GM12878 (cell line): ENCODE measurements around the gene CYB5B. TPM values are rescaled to one million over a fixed set of nuclear protein-coding genes. Genes with fewer than 3 reads are reported as not detected.

ENCODE experiments used
- ATAC-seq: fragments of 200-7000 bp; cut with Tn5 transposase; 3 replicates; pipeline ENCODE4 v1.9.1; 2020; ENCODE audit warnings: mild to moderate bottlenecking, moderate library complexity
- BruUV-seq: library from RNA; stranded (reverse); fragments of 400-500 nt; replicated peaks from 2 replicates; lab custom pipeline; 2021; lab: Mats Ljungman, UMichigan
- CTCF ChIA-PET: fragments of 300-600 bp; sonication (Branson Sonifier 250); formaldehyde crosslinking; extraction: SDS; loops from one replicate; lab custom pipeline; 2021; ENCODE audit warnings: inconsistent platforms; lab: Yijun Ruan, JAX
- POLR2A ChIA-PET: fragments of 350-600 bp; formaldehyde crosslinking; extraction: SDS; loops from one replicate; lab custom pipeline; 2021; ENCODE audit warnings: inconsistent platforms; lab: Charles Lee
- RAD21 ChIA-PET: fragments of 300-600 bp; sonication (Branson Sonifier 250); formaldehyde crosslinking; loops from one replicate; lab custom pipeline; 2023; ENCODE audit warnings: antibody characterized with exemption; ENCODE audit not compliant: unreplicated experiment; lab: Charles Lee
- SMC1A ChIA-PET: fragments of 300-600 bp; sonication (Branson Sonifier 250); formaldehyde crosslinking; loops from one replicate; lab custom pipeline; 2023; ENCODE audit not compliant: unreplicated experiment, uncharacterized antibody; lab: Charles Lee
- DNase-seq: peaks from one replicate; pipeline ENCODE4 v3.0.0-alpha.2; 2011; ENCODE audit warnings: low read depth, low spot score
- FAIRE-seq: peaks from 3 replicates; lab custom pipeline; 2011; peaks lifted over from hg19 to GRCh38; lab: Jason Lieb, UNC
- H2AFZ ChIP-seq: 2 replicates; pipeline ENCODE4 v1.6.0; 2011; ENCODE audit warnings: low read depth, low read length, control low read depth; ENCODE audit not compliant: control insufficient read depth
- H3K27ac ChIP-seq: 2 replicates; pipeline ENCODE4 v1.5.1; 2011; ENCODE audit warnings: control low read depth; ENCODE audit not compliant: control insufficient read depth, insufficient read depth
- H3K27me3 ChIP-seq, 2 experiments: replicated peaks in 1 of 2; 2 replicates each; pipeline versions ENCODE4 v1.6.0 to v1.6.1; 2011; ENCODE audit warnings: low read length in 1 of 2; ENCODE audit not compliant: control insufficient read depth in 2 of 2, insufficient read depth in 2 of 2
- H3K36me3 ChIP-seq, 2 experiments: 2 replicates each; pipeline ENCODE4 v1.5.1; 2011; ENCODE audit warnings: low read length in 1 of 2; ENCODE audit not compliant: control insufficient read depth in 2 of 2, insufficient read depth in 2 of 2
- H3K4me1 ChIP-seq: 2 replicates; pipeline ENCODE4 v1.6.1; 2011; ENCODE audit warnings: mild to moderate bottlenecking, low read length, moderate library complexity, mixed read lengths; ENCODE audit not compliant: control insufficient read depth, insufficient read depth
- H3K4me2 ChIP-seq: 2 replicates; pipeline ENCODE4 v1.6.0; 2011; ENCODE audit warnings: control low read depth; ENCODE audit not compliant: control insufficient read depth, insufficient read depth
- H3K4me3 ChIP-seq: fragments of 200-600 bp; sonication (generic); 2 replicates; pipeline ENCODE4 v1.5.1; 2016
- H3K79me2 ChIP-seq: 2 replicates; pipeline ENCODE4 v1.6.0; 2011; ENCODE audit warnings: low read length; ENCODE audit not compliant: control insufficient read depth, insufficient read depth
- H3K9ac ChIP-seq: 2 replicates; pipeline ENCODE4 v1.8.0; 2011; ENCODE audit warnings: low read length, control low read depth, mixed read lengths; ENCODE audit not compliant: control insufficient read depth, insufficient read depth
- H3K9me3 ChIP-seq: replicated peaks from 3 replicates; pipeline ENCODE4 v1.5.1; 2011; ENCODE audit warnings: mild to moderate bottlenecking, low read length; ENCODE audit not compliant: control insufficient read depth, insufficient read depth
- H4K20me1 ChIP-seq: 2 replicates; pipeline ENCODE4 v1.6.0; 2011; ENCODE audit not compliant: control insufficient read depth, insufficient read depth
- MXI1 ChIP-seq: fragments of 150-350 bp; IDR thresholded peaks from 2 replicates; pipeline ENCODE4 v1.6.1; 2011; ENCODE audit warnings: low read depth, mild to moderate bottlenecking, inconsistent platforms, low read length, improper control_type of control experiment
- RELB ChIP-seq: fragments of 450-650 bp; IDR thresholded peaks from 2 replicates; pipeline ENCODE4 v1.6.1; 2017; ENCODE audit warnings: low read depth, mild to moderate bottlenecking, moderate library complexity
- SRF ChIP-seq, 2 experiments: IDR thresholded peaks; 2 replicates each; pipeline ENCODE4 v1.6.1; 2011; ENCODE audit warnings: low read depth in 2 of 2, low read length in 2 of 2, mild to moderate bottlenecking in 1 of 2, moderate library complexity in 1 of 2
- ZBTB33 ChIP-seq: fragments of 450-650 bp; IDR thresholded peaks from 2 replicates; pipeline ENCODE4 v1.6.1; 2017; ENCODE audit warnings: mild to moderate bottlenecking
- ZNF207 ChIP-seq: fragments of 450-650 bp; IDR thresholded peaks from 2 replicates; pipeline ENCODE4 v1.6.1; 2014; ENCODE audit warnings: antibody characterized with exemption, mild to moderate bottlenecking, borderline replicate concordance
- in situ Hi-C: fragments of 300-500 bp; cut with MboI; formaldehyde crosslinking; loops from 9 replicates; pipeline ENCODE4 v1.14.3; 2018; ENCODE audit warnings: mixed read lengths
- intact Hi-C: fragments of 100-400 bp; cut with micrococcal nuclease; formaldehyde crosslinking; loops from one replicate; pipeline ENCODE4 v1.14.2; 2022; ENCODE audit not compliant: unreplicated experiment
- polyA plus RNA-seq, 11 experiments: library from polyadenylated mRNA; depleted of rRNA in 4 of 11; unstranded in 6 of 11; stranded (reverse) in 5 of 11; fragments of >200 nt; fragmentation: Nextera tagmentation in 4 of 11; fragmentation: Illumina TruSeq in 1 of 11; extraction: Ambion mirVana in 4 of 11; extraction: Trizol in 1 of 11; gene quantifications; 1 replicate in 1 of 11; 2 replicates in 10 of 11; pipeline versions ENCODE4 v1.2.1 to v1.2.3, GENCODE V29; 2011 to 2016; ENCODE audit warnings: inconsistent platforms in 2 of 11, missing spikeins in 2 of 11, low read depth in 1 of 11
- total RNA-seq, 4 experiments: library from RNA; depleted of rRNA in 3 of 4; stranded (reverse); fragments of >200 nt in 3 of 4; fragmentation: Illumina TruSeq in 1 of 4; extraction: Trizol in 1 of 4; gene quantifications; 2 replicates each; pipeline versions ENCODE4 v1.2.1 to v1.2.3, GENCODE V29; 2013 to 2021

CYB5B gene
- total and polyA plus RNA-seq, 10 of the 15 experiments (the other 5 are each of a cell fraction or from before 2014, with no cell fraction given), result 145 to 305 (median 179) TPM

- RAD21 ChIA-PET, result no interaction called here
- CTCF ChIA-PET, result no interaction called here
- POLR2A ChIA-PET, result no interaction called here
- Histone ChIP-seq H3K36me3 (no peaks in the 10 kb centered on the region), H3K4me1 (peaks cover 23% of the 10 kb centered on the region), H3K4me2 (no peak overlapping the region), H3K27ac (no peak overlapping the region), H3K79me2 (no peaks in the 10 kb centered on the region), H3K27me3 (no peaks in the 10 kb centered on the region), H3K9ac (no peak overlapping the region), H4K20me1 (no peaks in the 10 kb centered on the region), H3K9me3 (no peaks in the 10 kb centered on the region), H2AFZ (no peak overlapping the region), H3K4me3 (no peak overlapping the region)
- in situ Hi-C loops, result no loop called here
- FAIRE-seq, result no peak
- SMC1A ChIA-PET, result no interaction called here
- intact Hi-C loops, result loop anchor here (5.0 kb wide), 1 partner anchor 58 kb away; no protein-coding TSS in a partner anchor
- DNase-seq, result no peak
- BruUV-seq, result no TSS peak
- ATAC-seq, result no peak
- TF ChIP-seq ZBTB33, result no peak
- no peak for TF ChIP-seq MXI1
- no peak for TF ChIP-seq SRF (IDR thresholded peaks at IDR 0.05; ENCODE audit: low read depth in 2 of 2, low read length in 2 of 2)
- no peak for TF ChIP-seq ZNF207
- TF ChIP-seq RELB, result no peak
Measured at GRCh38 chr16:69474408-69474807, 50.0 kb downstream of the CYB5B start.
